Measurements from ENCODE around the gene BSN.

DNA sequence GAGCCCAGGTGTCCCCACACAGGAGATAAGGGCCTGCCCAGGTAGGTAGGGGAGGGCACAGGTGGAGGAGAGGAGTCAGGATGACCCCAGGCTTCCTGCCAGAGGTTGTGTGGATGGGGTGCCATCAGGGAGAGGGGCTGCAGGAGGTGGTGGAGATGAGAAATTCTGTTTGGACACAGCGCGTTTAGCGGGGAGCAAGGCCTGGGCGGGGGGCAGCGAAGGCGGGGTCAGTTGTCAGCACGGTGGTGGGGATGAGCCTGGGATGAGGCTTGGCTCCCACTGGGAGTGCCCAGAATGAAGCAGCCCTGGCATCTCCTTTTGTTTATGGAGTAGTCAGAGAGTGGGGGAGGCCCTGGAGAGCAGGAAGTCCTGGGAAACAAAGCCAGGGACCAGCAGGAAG is 149.7 kb downstream of the BSN start:
- TF ChIP-seq, protein P1, sequence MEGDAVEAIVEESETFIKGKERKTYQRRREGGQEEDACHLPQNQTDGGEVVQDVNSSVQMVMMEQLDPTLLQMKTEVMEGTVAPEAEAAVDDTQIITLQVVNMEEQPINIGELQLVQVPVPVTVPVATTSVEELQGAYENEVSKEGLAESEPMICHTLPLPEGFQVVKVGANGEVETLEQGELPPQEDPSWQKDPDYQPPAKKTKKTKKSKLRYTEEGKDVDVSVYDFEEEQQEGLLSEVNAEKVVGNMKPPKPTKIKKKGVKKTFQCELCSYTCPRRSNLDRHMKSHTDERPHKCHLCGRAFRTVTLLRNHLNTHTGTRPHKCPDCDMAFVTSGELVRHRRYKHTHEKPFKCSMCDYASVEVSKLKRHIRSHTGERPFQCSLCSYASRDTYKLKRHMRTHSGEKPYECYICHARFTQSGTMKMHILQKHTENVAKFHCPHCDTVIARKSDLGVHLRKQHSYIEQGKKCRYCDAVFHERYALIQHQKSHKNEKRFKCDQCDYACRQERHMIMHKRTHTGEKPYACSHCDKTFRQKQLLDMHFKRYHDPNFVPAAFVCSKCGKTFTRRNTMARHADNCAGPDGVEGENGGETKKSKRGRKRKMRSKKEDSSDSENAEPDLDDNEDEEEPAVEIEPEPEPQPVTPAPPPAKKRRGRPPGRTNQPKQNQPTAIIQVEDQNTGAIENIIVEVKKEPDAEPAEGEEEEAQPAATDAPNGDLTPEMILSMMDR (IDR thresholded peaks at IDR 0.05), result no peak
- TF ChIP-seq POLR2A (IDR thresholded peaks at IDR 0.05), result no peak
